B cell (primary cell): Measurements from ENCODE around the gene ERLEC1.

Experiments
- EZH2 ChIP-seq: IDR thresholded peaks from 2 replicates; pipeline ENCODE4 v1.6.1; 2012; ENCODE audit warnings: borderline replicate concordance, low read depth, mild to moderate bottlenecking, moderate library complexity, low read length; ENCODE audit not compliant: insufficient read depth, poor library complexity, severe bottlenecking
- TF ChIP-seq, protein P1 (sequence below): fragments of 200-600 bp; IDR thresholded peaks from one replicate; pipeline ENCODE4 v1.8.0; 2022; ENCODE audit warnings: antibody characterized with exemption, mild to moderate bottlenecking

DNA sequence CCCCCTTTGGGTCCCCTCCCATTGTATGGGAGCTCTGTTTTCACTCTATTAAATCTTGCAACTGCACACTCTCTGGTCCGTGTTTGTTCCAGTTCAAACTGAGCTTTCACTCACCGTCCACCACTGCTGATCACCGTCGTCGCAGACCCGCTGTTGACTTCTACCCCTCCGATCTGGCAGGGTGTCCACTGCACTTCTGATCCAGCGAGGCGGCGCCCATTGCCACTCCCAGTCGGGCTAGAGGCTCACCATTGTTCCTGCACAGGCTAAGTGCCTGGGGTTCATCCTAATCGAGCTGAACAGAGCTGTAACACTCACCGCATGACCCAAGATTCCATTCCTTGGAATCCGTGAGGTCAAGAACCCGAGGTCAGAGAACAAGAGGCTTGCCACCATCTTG, 30.2 kb upstream of the ERLEC1 start:
- TF ChIP-seq, protein P1, sequence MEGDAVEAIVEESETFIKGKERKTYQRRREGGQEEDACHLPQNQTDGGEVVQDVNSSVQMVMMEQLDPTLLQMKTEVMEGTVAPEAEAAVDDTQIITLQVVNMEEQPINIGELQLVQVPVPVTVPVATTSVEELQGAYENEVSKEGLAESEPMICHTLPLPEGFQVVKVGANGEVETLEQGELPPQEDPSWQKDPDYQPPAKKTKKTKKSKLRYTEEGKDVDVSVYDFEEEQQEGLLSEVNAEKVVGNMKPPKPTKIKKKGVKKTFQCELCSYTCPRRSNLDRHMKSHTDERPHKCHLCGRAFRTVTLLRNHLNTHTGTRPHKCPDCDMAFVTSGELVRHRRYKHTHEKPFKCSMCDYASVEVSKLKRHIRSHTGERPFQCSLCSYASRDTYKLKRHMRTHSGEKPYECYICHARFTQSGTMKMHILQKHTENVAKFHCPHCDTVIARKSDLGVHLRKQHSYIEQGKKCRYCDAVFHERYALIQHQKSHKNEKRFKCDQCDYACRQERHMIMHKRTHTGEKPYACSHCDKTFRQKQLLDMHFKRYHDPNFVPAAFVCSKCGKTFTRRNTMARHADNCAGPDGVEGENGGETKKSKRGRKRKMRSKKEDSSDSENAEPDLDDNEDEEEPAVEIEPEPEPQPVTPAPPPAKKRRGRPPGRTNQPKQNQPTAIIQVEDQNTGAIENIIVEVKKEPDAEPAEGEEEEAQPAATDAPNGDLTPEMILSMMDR: no peak
- TF ChIP-seq EZH2: no peak
